HG02763 (cell line): ENCODE data around the gene PTPRG.
"Not testable (repeated sequence)": the region's sequence is repeated elsewhere in the genome, so short reads cannot be mapped to it uniquely, and the experiment has no call there.

Source experiments
- ATAC-seq: cut with Tn5 transposase; IDR thresholded peaks from one replicate; pipeline ENCODE4 v1.9.1; 2021; ENCODE audit warnings: mild to moderate bottlenecking, moderate library complexity; ENCODE audit not compliant: unreplicated experiment

PTPRG gene

DNA sequence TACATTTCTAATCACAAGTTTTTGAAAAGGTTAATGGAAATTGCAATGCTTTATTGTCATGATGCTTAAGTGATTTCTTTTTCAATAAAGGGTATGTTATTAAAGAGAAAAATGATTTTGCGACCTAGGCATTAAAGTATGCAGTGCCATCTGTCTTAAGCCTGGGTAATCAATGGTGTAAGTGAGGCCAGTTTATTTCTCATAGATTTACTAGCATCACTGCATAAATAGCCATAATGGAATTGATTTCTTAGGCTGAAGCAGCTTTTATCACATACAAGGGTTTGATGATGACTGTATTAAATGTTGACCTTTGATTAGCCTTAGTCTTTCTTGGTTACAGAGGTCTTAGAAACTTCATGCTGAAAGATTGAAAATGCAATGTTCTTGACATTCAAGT, 464.5 kb downstream of the PTPRG start:
- ATAC-seq, result no peak

- ATAC-seq, result no peak
Observed at GRCh38 chr3:62027241-62027640, 465.9 kb downstream of the PTPRG start.

- no peak for ATAC-seq
Observed at GRCh38 chr3:62027796-62028195, 466.4 kb downstream of the PTPRG start.

DNA sequence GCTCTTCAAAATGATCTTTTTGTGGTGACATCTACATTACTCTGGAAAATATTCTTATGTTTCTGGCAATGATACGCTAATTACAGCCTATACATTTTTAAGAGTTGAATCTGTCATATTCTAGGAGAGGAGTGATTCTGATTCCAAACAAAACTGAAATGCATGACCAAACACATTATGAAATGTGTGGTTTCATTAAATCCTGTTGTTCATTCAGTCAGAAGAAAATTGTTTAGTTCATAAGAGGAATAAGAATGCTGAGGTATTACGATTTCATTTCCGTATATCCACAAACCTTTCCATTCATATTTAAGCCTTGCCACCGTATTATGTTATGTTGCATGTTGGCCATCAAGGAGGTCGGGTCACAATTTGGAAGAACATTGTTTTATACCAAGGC, 466.9 kb downstream of the PTPRG start:
- ATAC-seq, result no peak

- ATAC-seq, result no peak
Observed at GRCh38 chr3:62032738-62033137, 471.4 kb downstream of the PTPRG start.

DNA sequence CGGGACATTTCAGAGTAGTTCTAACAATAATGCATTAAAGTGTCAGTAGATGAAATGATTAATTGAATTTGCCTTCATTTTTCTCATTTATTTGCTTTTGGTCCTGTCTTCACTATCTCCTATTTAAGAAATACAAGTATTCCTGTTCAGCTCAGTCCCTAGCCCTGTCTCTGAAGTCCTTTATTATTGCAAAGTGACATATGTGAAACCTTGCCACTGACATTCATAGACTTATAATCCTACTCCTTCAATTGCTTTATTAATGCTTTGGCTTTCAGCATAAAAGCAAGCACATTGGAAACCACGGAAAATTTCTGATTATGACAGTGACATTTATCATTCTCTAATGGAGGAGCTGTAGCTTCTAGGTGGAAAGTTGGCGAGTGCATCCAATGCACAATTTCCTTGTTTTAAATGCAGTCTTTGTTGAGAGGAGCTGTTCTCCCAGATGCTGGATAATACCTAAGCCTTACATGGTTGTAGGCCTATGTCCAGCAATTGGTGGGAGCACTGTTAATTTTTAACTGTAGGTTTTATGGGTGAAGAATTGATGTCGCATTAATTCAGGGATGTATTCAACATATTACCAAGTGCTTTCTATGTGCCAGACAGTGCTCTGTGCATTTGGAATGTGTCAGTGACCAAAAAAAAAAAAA, 474.2 kb downstream of the PTPRG start:
- no peak for ATAC-seq

DNA sequence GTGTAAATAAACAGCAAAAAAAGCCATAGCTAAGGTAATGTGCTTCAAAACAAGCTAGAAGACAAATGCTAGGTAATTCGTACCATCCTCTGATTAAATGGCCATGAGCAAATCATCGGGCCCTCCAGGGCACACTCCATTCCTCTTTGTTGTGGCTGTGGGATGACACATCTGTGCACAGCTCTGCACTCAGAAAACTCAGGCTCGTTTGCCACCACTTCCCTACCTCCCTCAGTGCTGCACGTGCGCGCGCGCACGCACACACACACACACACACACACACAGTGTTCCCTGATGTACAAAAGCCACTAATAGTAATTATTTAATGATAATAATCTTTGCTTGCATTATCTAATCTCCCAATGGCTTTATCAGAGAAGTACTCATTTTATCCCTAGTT, 475.4 kb downstream of the PTPRG start:
- no peak for ATAC-seq

DNA sequence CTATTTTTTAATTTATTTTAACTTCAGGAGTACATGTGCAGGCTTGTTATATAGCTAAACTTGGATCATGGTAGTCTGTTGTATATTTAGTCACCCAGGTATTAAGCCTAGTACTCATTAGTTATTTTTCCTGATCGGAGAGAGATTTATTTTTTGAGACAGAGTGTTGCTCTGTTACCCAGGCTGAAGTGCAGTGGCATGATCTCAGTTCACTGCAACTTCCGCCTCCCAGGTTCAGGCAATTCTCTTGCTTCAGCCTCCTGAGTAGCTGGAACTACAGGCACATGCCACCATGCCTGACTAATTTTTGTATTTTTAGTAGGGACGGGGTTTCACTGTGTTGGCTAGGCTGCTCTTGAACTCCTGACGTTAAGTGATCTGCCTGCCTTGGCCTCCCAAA, 477.4 kb downstream of the PTPRG start:
- not testable (repeated sequence) for ATAC-seq

DNA sequence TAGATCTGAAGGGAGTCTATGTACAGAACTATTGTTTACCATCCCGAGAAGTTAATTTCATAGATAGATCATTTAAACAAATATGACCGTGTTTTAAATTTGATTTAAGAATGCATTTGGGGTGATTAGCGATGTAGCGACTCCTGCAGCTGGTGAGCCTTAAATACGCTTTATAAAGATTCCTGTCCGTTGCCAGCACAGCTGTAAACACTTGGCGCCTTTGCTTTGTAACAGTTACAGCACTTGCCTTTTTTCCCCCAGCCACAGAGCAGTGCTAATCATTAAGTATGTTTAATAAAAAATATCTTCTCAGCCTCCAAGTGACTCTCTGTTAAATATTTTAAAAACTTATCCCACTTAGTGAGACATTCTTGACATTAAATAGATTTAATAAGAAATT, 478.2 kb downstream of the PTPRG start:
- no peak for ATAC-seq

DNA sequence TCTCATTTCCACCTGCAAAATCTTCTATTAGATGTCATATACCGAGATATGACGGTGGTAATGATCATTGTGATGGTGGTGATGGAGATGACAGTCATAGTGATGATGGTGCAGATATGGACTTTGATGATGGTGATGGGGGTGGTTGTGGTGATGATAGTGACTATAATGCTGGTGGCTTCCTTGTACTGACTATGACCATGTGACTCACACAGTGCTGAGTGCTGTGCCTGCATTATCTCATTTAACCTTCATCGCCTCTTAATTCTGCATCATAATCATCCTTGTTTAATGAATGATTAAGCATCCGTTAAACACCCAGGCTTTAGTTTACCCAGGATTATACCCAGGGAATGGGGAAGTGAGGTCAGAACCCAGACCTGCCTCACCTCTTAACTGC, 480.3 kb downstream of the PTPRG start:
- no peak for ATAC-seq

DNA sequence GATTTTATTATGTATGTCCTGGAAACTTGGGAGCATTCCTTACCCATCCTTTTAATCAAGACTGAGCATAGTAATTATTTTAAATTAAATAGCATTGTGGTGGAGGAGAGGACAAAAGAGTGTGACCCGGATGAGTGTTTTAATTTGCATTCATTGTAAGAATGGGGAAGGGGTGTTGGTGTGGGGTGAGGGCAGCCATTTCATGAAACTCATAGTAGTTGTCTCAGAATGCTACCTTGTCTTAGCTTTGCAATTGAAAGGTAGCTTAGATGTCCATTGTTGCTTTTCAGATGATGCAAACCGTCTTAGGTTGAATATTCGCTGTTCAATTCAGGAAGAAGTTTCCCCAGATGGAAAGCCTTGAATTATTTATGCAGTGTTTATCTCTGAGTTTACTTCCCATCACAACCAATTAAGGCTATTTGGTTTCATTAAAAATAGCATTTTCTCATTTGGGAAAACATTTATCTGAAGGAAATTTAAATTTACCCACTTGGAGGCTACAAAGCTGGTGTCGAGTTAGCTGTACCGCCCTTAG, 483.6 kb downstream of the PTPRG start:
- ATAC-seq, result no peak

DNA sequence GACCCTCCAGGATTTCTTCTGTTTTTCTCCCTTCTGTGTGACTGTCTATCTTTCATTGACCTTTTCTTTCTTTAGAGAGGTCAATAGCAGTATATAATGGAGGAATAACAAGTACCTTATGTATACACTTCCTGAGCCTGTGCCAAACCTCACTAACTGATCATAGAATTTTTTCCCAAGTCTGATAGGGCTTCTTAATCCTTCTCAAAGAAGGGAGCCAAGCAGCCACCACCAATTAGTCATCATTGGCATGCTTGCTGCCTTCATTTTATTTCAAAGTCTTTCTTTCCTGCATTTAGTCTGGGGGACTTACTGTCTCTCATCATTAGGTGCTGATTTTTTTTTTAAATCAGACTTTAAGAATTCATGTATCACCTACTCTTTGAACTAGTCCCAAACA, 485.0 kb downstream of the PTPRG start:
- ATAC-seq, result no peak

DNA sequence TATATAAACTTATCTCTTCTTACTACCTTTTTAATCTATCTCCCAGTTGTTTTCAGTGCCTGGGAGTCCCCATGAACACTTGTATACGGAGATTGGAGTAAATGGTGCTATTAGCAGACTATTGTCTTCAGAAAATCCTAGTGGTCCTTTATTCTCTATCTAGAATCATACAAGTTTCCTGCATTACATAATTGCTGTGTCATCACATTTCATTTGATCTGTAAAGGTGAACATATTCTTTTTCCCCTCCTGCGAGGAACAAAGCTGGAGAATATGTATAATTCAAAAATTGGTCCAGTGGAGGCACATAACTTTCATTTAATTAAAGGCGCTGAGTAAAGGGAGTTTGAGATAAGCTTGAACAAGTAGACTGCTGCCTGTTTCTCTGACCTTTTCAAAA, 487.2 kb downstream of the PTPRG start:
- no peak for ATAC-seq

GRCh38 chr3:62049033-62049432, 487.7 kb downstream of the PTPRG start:
- ATAC-seq, result no peak

- no peak for ATAC-seq
Observed at GRCh38 chr3:62051506-62051905, 490.1 kb downstream of the PTPRG start.

- ATAC-seq, result no peak
Observed at GRCh38 chr3:62052331-62052730, 491.0 kb downstream of the PTPRG start.

DNA sequence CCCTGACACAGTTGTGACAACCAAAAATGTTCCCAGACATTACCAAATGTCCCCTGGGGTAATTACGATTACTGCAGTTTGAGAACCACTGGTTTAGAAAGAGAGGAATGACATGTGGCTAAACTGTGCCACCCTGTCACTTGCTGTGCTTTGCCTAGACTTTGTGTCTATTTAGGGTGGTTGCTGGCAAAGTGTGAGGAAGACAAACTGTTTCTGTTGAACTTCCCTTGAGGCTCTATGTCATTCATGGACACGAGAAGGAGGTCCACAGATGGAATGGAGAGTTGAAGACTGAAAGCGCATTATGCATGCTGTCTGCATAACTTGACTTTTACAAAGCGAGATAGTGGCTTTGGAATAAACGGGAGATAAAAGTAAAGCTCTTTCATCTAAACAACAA, 495.3 kb downstream of the PTPRG start:
- no peak for ATAC-seq

DNA sequence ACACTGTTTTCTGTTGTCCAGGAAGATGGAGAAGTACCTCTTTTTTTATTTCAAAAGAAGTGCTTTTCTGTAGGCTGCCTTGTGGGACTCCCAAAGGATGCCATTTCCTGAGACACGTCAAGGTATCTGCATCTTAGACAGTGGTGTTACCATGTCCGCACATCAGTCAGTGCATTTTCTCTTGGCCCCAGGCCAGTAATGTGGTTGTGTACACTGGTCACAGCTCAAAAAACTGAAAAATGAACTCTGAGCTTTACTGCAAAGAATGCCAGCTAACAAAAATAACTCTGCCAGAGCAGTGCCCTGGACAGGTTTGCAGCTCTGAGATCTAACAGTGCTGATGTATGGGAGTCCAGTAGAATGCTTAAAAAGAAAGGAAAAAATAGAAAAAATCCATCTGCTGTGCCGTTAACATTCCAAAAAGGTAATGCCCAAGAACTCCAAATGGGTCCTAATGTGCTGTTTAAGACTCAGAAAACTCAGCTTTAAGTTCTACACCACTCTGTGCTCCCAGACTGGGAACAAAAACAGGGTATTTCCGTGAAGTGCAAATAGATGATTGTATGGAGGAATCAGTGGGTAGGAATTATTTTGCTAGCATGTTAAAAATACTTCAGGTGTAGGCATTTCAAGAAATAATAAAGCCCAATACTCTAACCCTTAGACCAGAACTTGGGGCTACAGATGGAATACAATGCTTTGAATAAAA, 496.1 kb downstream of the PTPRG start:
- ATAC-seq, result no peak

- no peak for ATAC-seq
Observed at GRCh38 chr3:62065985-62066693, 504.8 kb downstream of the PTPRG start.

DNA sequence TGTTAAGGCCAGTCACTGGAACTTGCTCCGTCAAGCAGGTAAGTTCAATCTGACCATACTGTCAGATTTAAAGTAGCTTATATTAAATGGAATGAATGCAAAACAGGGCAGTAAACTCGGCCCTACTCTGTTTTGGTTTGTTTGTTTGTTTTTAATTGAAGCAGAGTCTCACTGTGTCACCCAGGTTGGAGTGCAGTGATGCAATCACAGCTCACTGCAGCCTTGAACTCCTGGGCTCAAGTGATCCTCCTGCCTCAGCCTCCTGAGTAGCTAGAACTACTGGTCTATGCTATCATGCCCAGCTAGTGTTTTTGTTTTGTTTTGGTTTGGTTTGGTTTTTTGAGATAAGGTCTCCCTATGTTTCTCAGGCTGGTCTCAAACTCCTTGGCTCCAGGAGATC, 507.0 kb downstream of the PTPRG start:
- ATAC-seq, result no peak

GRCh38 chr3:62070891-62071290, 509.5 kb downstream of the PTPRG start:
- ATAC-seq, result no peak

GRCh38 chr3:62073038-62073437, 511.7 kb downstream of the PTPRG start:
- ATAC-seq, result no peak
